GM08714 (cell line): ENCODE data around the gene LPO.

Experiments used
- H3K4me3 ChIP-seq: fragments of 200-500 bp; sonication (Bioruptor generic); 2 replicates; pipeline ENCODE4 v1.5.1; 2014; ENCODE audit warnings: mild to moderate bottlenecking, low read length, inconsistent platforms
- ZNF274 ChIP-seq: IDR thresholded peaks from 2 replicates; pipeline ENCODE4 v1.6.1; 2012; ENCODE audit warnings: mild to moderate bottlenecking, low read depth, low read length

The LPO gene

GRCh38 chr17:58215685-58216084 is 22.7 kb upstream of the LPO start:
- TF ChIP-seq ZNF274: no peak
- no peak overlapping the region for H3K4me3 ChIP-seq

GRCh38 chr17:58217766-58218165 is 20.6 kb upstream of the LPO start:
- H3K4me3 ChIP-seq: no peak overlapping the region
- TF ChIP-seq ZNF274: no peak

- TF ChIP-seq ZNF274: no peak
- H3K4me3 ChIP-seq: peak within 1 kb of the TSS; percentile 71
Observed at GRCh38 chr17:58219007-58219788, 19.2 kb upstream of the LPO start, which contains the start of gene MKS1. Gene MKS1 (minus strand): TSS chr17:58219255. CDS start chr17:58219230, 25 bp downstream.

- no peak overlapping the region for H3K4me3 ChIP-seq
- TF ChIP-seq ZNF274: no peak
Observed at GRCh38 chr17:58219789-58220183, 18.6 kb upstream of the LPO start.

GRCh38 chr17:58224315-58224714 is 14.1 kb upstream of the LPO start:
- no peak for TF ChIP-seq ZNF274
- no peak overlapping the region for H3K4me3 ChIP-seq

- TF ChIP-seq ZNF274: no peak
Observed at GRCh38 chr17:58227733-58228132, 10.7 kb upstream of the LPO start.

GRCh38 chr17:58228679-58229078 is 9.7 kb upstream of the LPO start:
- TF ChIP-seq ZNF274: no peak
- no peak overlapping the region for H3K4me3 ChIP-seq

More at GRCh38 chr17:58227733-58228132, 10.7 kb upstream of the LPO start:
- no peak overlapping the region for H3K4me3 ChIP-seq

GRCh38 chr17:58229384-58229783 is 9.0 kb upstream of the LPO start:
- TF ChIP-seq ZNF274: no peak
- H3K4me3 ChIP-seq: no peak overlapping the region

- H3K4me3 ChIP-seq: no peak overlapping the region
- no peak for TF ChIP-seq ZNF274
Observed at GRCh38 chr17:58229881-58230280, 8.5 kb upstream of the LPO start.

- no peak overlapping the region for H3K4me3 ChIP-seq
- TF ChIP-seq ZNF274: no peak
Observed at GRCh38 chr17:58231641-58232040, 6.7 kb upstream of the LPO start.

- no peak for TF ChIP-seq ZNF274
- H3K4me3 ChIP-seq: no peak overlapping the region; the same call in 1 of the 2 replicates
Observed at GRCh38 chr17:58232707-58233156, 5.7 kb upstream of the LPO start.

- TF ChIP-seq ZNF274: no peak
- H3K4me3 ChIP-seq: no peak overlapping the region
Observed at GRCh38 chr17:58233543-58233942, 4.8 kb upstream of the LPO start.

- no peak overlapping the region for H3K4me3 ChIP-seq
- no peak for TF ChIP-seq ZNF274
Observed at GRCh38 chr17:58234512-58234911, 3.9 kb upstream of the LPO start.

- no peak overlapping the region for H3K4me3 ChIP-seq
- no peak for TF ChIP-seq ZNF274
Observed at GRCh38 chr17:58235821-58236220, 2.6 kb upstream of the LPO start.

- no peak overlapping the region for H3K4me3 ChIP-seq
- TF ChIP-seq ZNF274: no peak
Observed at GRCh38 chr17:58236394-58236793, 2.0 kb upstream of the LPO start.
